ENCODE results near the gene ARF5. TPM values are rescaled to one million over a fixed set of nuclear protein-coding genes. Genes with fewer than 3 reads are reported as not detected.

Gene ARF5
- total RNA-seq, 1 experiment from 2014 or later, result 138 TPM

GRCh38 chr7:127585044-127585953 lies 2.9 kb upstream of the ARF5 start, which contains the start of gene GCC1:
Gene GCC1, minus strand, starts transcription at chr7:127585596. Its CDS starts 414 bp downstream, at chr7:127585182.
- in situ Hi-C loops (cut with HindIII; ENCODE audit: low pct_unique_long_range_greater_than_20kb, low sequenced_read_pairs), result no loop called here

DNA sequence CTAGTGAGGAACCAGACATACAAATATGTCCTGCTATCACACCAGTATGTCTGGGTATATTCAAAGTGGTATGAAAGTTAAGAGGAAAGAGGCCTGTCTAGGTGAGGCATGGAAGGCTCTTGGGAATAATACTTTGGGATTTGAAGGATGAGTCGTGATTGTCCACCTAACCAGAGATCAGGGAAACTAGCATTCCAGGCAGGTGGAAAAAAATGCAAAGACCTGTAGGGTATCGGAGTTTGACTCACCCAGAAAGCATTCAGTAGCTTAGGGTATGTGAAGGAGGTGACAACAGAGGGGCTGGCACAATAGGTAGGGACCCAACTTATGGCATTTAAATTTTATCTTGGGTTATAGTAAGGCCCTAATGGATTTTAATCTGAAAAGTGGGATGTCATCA lies 1.9 kb upstream of the ARF5 start:
- DNase-seq (ENCODE audit: low read depth, low spot score), result no peak
- in situ Hi-C loops (cut with HindIII; ENCODE audit: low pct_unique_long_range_greater_than_20kb, low sequenced_read_pairs), result no loop called here

More at GRCh38 chr7:127585044-127585953, 2.9 kb upstream of the ARF5 start, which contains the start of gene GCC1:
- DNase-seq (ENCODE audit: low read depth, low spot score), result peak; percentile 92

- DNase-seq (ENCODE audit: low read depth, low spot score), result peak; percentile 23
- in situ Hi-C loops (cut with HindIII; ENCODE audit: low pct_unique_long_range_greater_than_20kb, low sequenced_read_pairs), result no loop called here
Observed at GRCh38 chr7:127587663-127588018, 570 bp upstream of the ARF5 start.

GRCh38 chr7:127588697-127589482 lies 679 bp downstream of the ARF5 start:
- in situ Hi-C loops (cut with HindIII; ENCODE audit: low pct_unique_long_range_greater_than_20kb, low sequenced_read_pairs), result no loop called here
- DNase-seq (ENCODE audit: low read depth, low spot score), result peak; percentile 71

GRCh38 chr7:127589896-127590295 lies 1.7 kb downstream of the ARF5 start:
- no peak for DNase-seq (ENCODE audit: low read depth, low spot score)
- in situ Hi-C loops (cut with HindIII; ENCODE audit: low pct_unique_long_range_greater_than_20kb, low sequenced_read_pairs), result no loop called here

- in situ Hi-C loops (cut with HindIII; ENCODE audit: low pct_unique_long_range_greater_than_20kb, low sequenced_read_pairs), result no loop called here
- no peak for DNase-seq (ENCODE audit: low read depth, low spot score)
Observed at GRCh38 chr7:127591189-127591588, 3.0 kb downstream of the ARF5 start.

GRCh38 chr7:127591591-127591990 lies 3.4 kb downstream of the ARF5 start:
- in situ Hi-C loops (cut with HindIII; ENCODE audit: low pct_unique_long_range_greater_than_20kb, low sequenced_read_pairs), result no loop called here
- no peak for DNase-seq (ENCODE audit: low read depth, low spot score)

- in situ Hi-C loops (cut with HindIII; ENCODE audit: low pct_unique_long_range_greater_than_20kb, low sequenced_read_pairs), result no loop called here
Observed at GRCh38 chr7:127592550-127592949, 4.3 kb downstream of the ARF5 start.

DNA sequence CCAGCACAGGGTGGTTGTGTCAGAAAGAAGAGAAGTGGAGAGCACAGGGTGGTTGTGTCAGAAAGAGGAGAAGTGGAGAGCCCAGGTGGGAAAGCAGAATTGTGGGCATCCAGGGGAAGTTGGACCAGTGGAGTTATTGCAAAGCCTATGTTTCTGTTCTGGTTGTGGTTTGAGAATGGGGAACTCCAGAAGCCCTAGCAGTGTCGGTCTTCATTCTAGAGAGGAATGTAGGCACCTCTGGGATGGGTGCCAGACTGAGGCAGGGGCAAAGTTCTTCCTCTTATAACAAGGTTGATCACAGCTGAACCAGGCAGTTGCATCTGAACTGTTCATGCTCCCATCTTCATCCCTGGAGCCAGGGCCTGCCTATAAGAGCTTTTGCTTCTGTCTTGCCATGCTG lies 6.3 kb downstream of the ARF5 start:
- in situ Hi-C loops (cut with HindIII; ENCODE audit: low pct_unique_long_range_greater_than_20kb, low sequenced_read_pairs), result no loop called here
- no peak for DNase-seq (ENCODE audit: low read depth, low spot score)

More at GRCh38 chr7:127592550-127592949, 4.3 kb downstream of the ARF5 start:
- DNase-seq (ENCODE audit: low read depth, low spot score), result no peak

DNA sequence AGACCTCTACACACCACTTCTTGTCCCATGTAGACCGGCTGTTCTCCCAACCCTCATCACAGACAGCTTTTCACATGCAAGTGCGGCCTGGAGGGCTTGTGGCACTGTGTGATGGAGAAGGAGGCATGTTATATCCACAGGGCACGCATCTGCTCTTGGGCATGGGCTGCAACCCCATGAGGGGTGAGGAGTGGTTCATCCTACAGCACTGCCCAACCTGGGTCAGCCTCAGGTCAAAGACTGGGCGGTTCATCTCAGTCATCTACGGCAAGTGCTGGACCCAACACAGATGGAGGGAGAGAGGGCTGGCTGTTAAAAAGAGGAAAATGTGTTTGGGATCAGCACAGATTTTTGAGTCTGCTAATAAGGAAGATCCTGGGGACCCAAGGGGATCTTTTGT lies 7.5 kb downstream of the ARF5 start:
- in situ Hi-C loops (cut with HindIII; ENCODE audit: low pct_unique_long_range_greater_than_20kb, low sequenced_read_pairs), result no loop called here
- DNase-seq (ENCODE audit: low read depth, low spot score), result no peak

GRCh38 chr7:127598318-127598717 lies 10.1 kb downstream of the ARF5 start:
- in situ Hi-C loops (cut with HindIII; ENCODE audit: low pct_unique_long_range_greater_than_20kb, low sequenced_read_pairs), result no loop called here
- peak; percentile 73 for DNase-seq (ENCODE audit: low read depth, low spot score)

GRCh38 chr7:127600885-127601284 lies 12.7 kb downstream of the ARF5 start:
- peak; percentile 46 for DNase-seq (ENCODE audit: low read depth, low spot score)
- in situ Hi-C loops (cut with HindIII; ENCODE audit: low pct_unique_long_range_greater_than_20kb, low sequenced_read_pairs), result no loop called here

DNA sequence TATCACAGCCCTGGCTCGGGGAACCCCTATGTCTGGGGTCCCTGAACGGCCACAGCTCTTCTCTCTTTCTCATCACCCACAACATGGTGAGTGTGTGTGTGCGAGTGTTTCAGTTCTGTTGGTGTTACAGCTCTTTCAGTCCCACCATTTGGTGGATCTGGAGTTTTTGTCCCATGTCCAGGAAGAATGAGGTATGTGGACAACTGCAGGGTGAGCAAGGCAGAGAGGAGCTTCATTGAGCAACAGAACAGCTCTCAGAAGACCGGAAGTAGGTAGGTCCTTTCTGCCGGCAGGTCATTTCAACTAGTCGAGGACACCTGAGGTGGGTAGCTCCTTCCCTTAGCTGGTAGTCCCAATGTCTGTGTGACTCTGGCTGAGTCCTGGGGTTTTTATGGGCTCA lies 20.2 kb downstream of the ARF5 start:
- no peak for DNase-seq (ENCODE audit: low read depth, low spot score)
- in situ Hi-C loops (cut with HindIII; ENCODE audit: low pct_unique_long_range_greater_than_20kb, low sequenced_read_pairs), result no loop called here

DNA sequence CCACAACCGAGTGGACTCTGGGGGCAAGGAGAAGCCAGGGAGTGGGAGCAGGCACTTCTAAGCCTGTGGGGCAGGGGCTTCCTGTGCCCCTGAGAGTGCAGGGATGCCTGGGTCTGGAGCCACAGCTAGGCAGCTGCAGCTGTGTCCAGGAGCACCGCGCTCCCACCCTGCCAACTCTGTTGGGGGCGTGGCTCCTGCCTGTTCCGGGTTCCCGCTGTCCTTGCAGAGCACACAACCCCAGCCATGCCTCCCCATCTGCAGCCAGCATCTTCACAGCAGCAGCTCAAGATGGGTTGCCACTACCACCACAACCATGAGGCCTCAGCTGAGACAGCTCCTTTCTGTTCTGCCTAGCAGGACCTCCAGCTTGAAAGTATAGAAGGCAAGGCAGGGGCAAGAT lies 21.1 kb downstream of the ARF5 start:
- in situ Hi-C loops (cut with HindIII; ENCODE audit: low pct_unique_long_range_greater_than_20kb, low sequenced_read_pairs), result no loop called here
- DNase-seq (ENCODE audit: low read depth, low spot score), result no peak

GRCh38 chr7:127612263-127612662 lies 24.1 kb downstream of the ARF5 start:
- no peak for DNase-seq (ENCODE audit: low read depth, low spot score)
- in situ Hi-C loops (cut with HindIII; ENCODE audit: low pct_unique_long_range_greater_than_20kb, low sequenced_read_pairs), result no loop called here

GRCh38 chr7:127616724-127617123 lies 28.5 kb downstream of the ARF5 start:
- in situ Hi-C loops (cut with HindIII; ENCODE audit: low pct_unique_long_range_greater_than_20kb, low sequenced_read_pairs), result no loop called here
- DNase-seq (ENCODE audit: low read depth, low spot score), result no peak

- in situ Hi-C loops (cut with HindIII; ENCODE audit: low pct_unique_long_range_greater_than_20kb, low sequenced_read_pairs), result no loop called here
- DNase-seq (ENCODE audit: low read depth, low spot score), result no peak
Observed at GRCh38 chr7:127618042-127618441, 29.8 kb downstream of the ARF5 start, which contains the start of gene PAX4. Gene PAX4, minus strand, starts transcription at chr7:127618142. Its CDS starts 2,214 bp downstream, at chr7:127615928.

- DNase-seq (ENCODE audit: low read depth, low spot score), result no peak
- in situ Hi-C loops (cut with HindIII; ENCODE audit: low pct_unique_long_range_greater_than_20kb, low sequenced_read_pairs), result no loop called here
Observed at GRCh38 chr7:127618775-127619174, 30.6 kb downstream of the ARF5 start.

Data from SK-MEL-5 (cell line).